GM23338 (cell line): ENCODE measurements around the gene CBARP. TPM values are rescaled to one million over a fixed set of nuclear protein-coding genes. Genes with fewer than 3 reads are reported as not detected.

Experiments
- ATAC-seq: fragments of 200-7000 bp; cut with Tn5 transposase; 3 replicates; pipeline ENCODE4 v1.9.1; 2020
- DNase-seq: peaks from one replicate; pipeline ENCODE4 v3.0.0-alpha.2; 2015; ENCODE audit warnings: low spot score
- H2AFZ ChIP-seq: fragments of 200-600 bp; sonication (generic); 2 replicates; pipeline ENCODE4 v1.8.0; 2016; ENCODE audit warnings: antibody characterized with exemption, mild to moderate bottlenecking, moderate library complexity
- H3F3A ChIP-seq: fragments of 200-600 bp; sonication (generic); replicated peaks from 2 replicates; pipeline ENCODE4 v1.8.0; 2017; ENCODE audit warnings: antibody characterized with exemption, mixed run types, low read depth
- H3K27ac ChIP-seq: fragments of 200-600 bp; sonication (generic); 2 replicates; pipeline ENCODE4 v1.6.1; 2016; ENCODE audit warnings: low read depth
- H3K27me3 ChIP-seq: fragments of 200-600 bp; sonication (generic); 2 replicates; pipeline ENCODE4 v1.8.0; 2016; ENCODE audit warnings: mild to moderate bottlenecking, mixed run types, moderate library complexity; ENCODE audit not compliant: insufficient read depth
- H3K36me3 ChIP-seq: fragments of 200-600 bp; sonication (generic); 2 replicates; pipeline ENCODE4 v1.8.0; 2016; ENCODE audit warnings: mild to moderate bottlenecking; ENCODE audit not compliant: insufficient read depth
- H3K4me1 ChIP-seq: fragments of 200-600 bp; sonication (generic); 2 replicates; pipeline ENCODE4 v1.8.0; 2016; ENCODE audit warnings: mild to moderate bottlenecking, moderate library complexity; ENCODE audit not compliant: insufficient read depth
- H3K4me2 ChIP-seq: fragments of 200-600 bp; sonication (generic); 2 replicates; pipeline ENCODE4 v1.7.1; 2017; ENCODE audit warnings: mixed run types
- H3K4me3 ChIP-seq: fragments of 200-600 bp; sonication (generic); 2 replicates; pipeline ENCODE4 v1.6.1; 2016; ENCODE audit warnings: mixed run types
- H3K79me2 ChIP-seq: fragments of 200-600 bp; sonication (generic); replicated peaks from 2 replicates; pipeline ENCODE4 v1.8.0; 2017; ENCODE audit warnings: mild to moderate bottlenecking; ENCODE audit not compliant: insufficient read depth
- H3K9me2 ChIP-seq: fragments of 200-600 bp; sonication (generic); 2 replicates; pipeline ENCODE4 v1.8.0; 2017; ENCODE audit not compliant: insufficient read depth
- H4K20me1 ChIP-seq: fragments of 200-600 bp; sonication (generic); replicated peaks from 2 replicates; pipeline ENCODE4 v1.8.0; 2017; ENCODE audit warnings: mild to moderate bottlenecking; ENCODE audit not compliant: insufficient read depth
- H3K27ac Mint-ChIP-seq: 2 replicates; pipeline ENCODE4 v1.8.0; 2020; ENCODE audit warnings: inconsistent platforms, mild to moderate bottlenecking, moderate library complexity, mixed read lengths
- H3K27me3 Mint-ChIP-seq: 3 replicates; pipeline ENCODE4 v1.8.0; 2022; ENCODE audit warnings: low read depth, mild to moderate bottlenecking, moderate library complexity, mixed read lengths, inconsistent platforms; ENCODE audit not compliant: insufficient read depth, poor library complexity
- H3K36me3 Mint-ChIP-seq: 3 replicates; pipeline ENCODE4 v1.8.0; 2021; ENCODE audit warnings: low read depth, mild to moderate bottlenecking, inconsistent platforms, moderate library complexity, mixed read lengths
- H3K4me1 Mint-ChIP-seq: 3 replicates; pipeline ENCODE4 v1.8.0; 2020; ENCODE audit warnings: mild to moderate bottlenecking, inconsistent platforms, mixed read lengths
- H3K4me3 Mint-ChIP-seq: 3 replicates; pipeline ENCODE4 v1.8.0; 2021; ENCODE audit warnings: moderate library complexity, mild to moderate bottlenecking, inconsistent platforms, mixed read lengths
- H3K9me3 Mint-ChIP-seq: 3 replicates; pipeline ENCODE4 v1.8.0; 2020; ENCODE audit warnings: moderate library complexity, mild to moderate bottlenecking, inconsistent platforms, mixed read lengths
- CREB1 ChIP-seq: fragments of 250-450 bp; sonication (Bioruptor Pico); IDR thresholded peaks from 2 replicates; pipeline ENCODE4 v1.5.0; 2020; ENCODE audit warnings: low read depth, mild to moderate bottlenecking, moderate library complexity
- ETS1 ChIP-seq: IDR thresholded peaks from 2 replicates; pipeline ENCODE4 v1.6.1; 2016; ENCODE audit warnings: antibody characterized with exemption
- EZH2 ChIP-seq: fragments of 200-600 bp; sonication (generic); IDR thresholded peaks from one replicate; pipeline ENCODE4 v1.8.0; 2017; ENCODE audit warnings: antibody characterized with exemption, mild to moderate bottlenecking, low read depth; ENCODE audit not compliant: unreplicated experiment
- EZH2phosphoT487 ChIP-seq: fragments of 200-600 bp; sonication (generic); IDR thresholded peaks from one replicate; pipeline ENCODE4 v1.8.1; 2018; ENCODE audit warnings: antibody characterized with exemption; ENCODE audit not compliant: unreplicated experiment
- NANOG ChIP-seq: IDR thresholded peaks from 2 replicates; pipeline ENCODE4 v1.6.1; 2016; ENCODE audit warnings: antibody characterized with exemption, borderline replicate concordance
- POLR2AphosphoS5 ChIP-seq: IDR thresholded peaks from 2 replicates; pipeline ENCODE4 v1.6.1; 2016; ENCODE audit warnings: antibody characterized with exemption, low read depth
- REST ChIP-seq: IDR thresholded peaks from one replicate; pipeline ENCODE4 v1.6.1; 2018; ENCODE audit warnings: antibody characterized with exemption; ENCODE audit not compliant: unreplicated experiment
- STAT1 ChIP-seq: IDR thresholded peaks from one replicate; pipeline ENCODE4 v1.6.1; 2016; ENCODE audit warnings: antibody characterized with exemption; ENCODE audit not compliant: unreplicated experiment
- ZNF114 ChIP-seq: fragments of 250-450 bp; sonication (Bioruptor Pico); IDR thresholded peaks from 2 replicates; pipeline ENCODE4 v1.5.0; 2020; ENCODE audit warnings: mild to moderate bottlenecking, moderate library complexity
- polyA plus RNA-seq: library from polyadenylated mRNA; unstranded; fragments of >200 nt; fragmentation: Nextera tagmentation; extraction: Ambion mirVana; gene quantifications from 2 replicates; pipeline ENCODE4 v1.2.1, GENCODE V29; 2016
- total RNA-seq: library from RNA; depleted of rRNA; stranded (reverse); fragments of >200 nt; shearing (Covaris generic); gene quantifications from 2 replicates; pipeline ENCODE4 v1.2.3, GENCODE V29; 2014
- TF ChIP-seq, protein P1 (sequence below), 2 experiments: fragments of 200-600 bp in 1 of 2; sonication (generic) in 1 of 2; conservative IDR thresholded peaks; 2 replicates each; pipeline versions ENCODE4 v1.5.1 to v1.6.1; 2016 to 2017; ENCODE audit warnings: antibody characterized with exemption in 2 of 2, low read depth in 2 of 2, mild to moderate bottlenecking in 2 of 2, moderate library complexity in 1 of 2
- TF ChIP-seq, protein P2 (sequence below): fragments of 250-450 bp; sonication (Bioruptor Pico); IDR thresholded peaks from 2 replicates; pipeline ENCODE4 v1.5.0; 2020; ENCODE audit warnings: mild to moderate bottlenecking, moderate library complexity

Gene CBARP
- total and polyA plus RNA-seq, 2 experiments from 2014 or later, result 2.0 to 14.1 TPM

DNA sequence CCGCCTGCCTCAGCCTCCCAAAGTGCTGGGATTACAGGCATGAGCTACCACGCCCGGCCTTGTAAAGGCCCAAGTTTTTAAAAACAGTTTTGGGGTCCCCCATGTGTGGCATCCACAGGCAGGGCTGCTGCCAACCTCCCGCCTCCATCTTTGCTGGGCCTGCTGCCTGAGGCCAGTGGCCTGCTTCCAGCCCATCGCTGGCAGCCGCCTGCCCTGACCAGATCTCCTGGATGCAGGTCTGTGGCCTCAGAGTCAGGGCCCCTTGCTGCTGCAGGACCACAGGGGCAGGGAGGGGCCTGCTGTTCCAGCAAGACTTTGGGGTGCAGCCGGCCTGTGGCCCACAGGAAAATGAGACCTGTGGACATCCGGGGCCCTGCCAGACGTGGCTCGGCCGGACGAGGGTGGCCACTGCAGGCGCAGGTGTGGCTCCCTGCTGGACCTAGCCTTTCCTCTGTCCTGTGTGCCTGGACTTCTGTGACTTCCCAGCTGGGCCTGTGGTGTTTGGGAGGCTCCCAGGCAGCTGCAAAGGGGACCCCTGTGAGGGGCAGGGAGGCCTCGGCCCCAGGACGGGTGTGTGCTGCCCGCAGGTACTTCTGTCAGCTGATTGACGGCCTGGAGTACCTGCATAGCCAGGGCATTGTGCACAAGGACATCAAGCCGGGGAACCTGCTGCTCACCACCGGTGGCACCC, 17.9 kb downstream of the CBARP start:
- Histone ChIP-seq H3K4me1 (peaks cover 11% of the 10 kb centered on the region; the same call in 1 of the 2 replicates), H3F3A (peaks cover 24% of the 10 kb centered on the region), H2AFZ (no peak overlapping the region), H3K36me3 (no peaks in the 10 kb centered on the region), H3K4me2 (no peak overlapping the region), H3K27ac (no peak overlapping the region), H3K9me2 (no peaks in the 10 kb centered on the region), H3K79me2 (peaks cover 48% of the 10 kb centered on the region), H3K4me3 (no peak overlapping the region), H3K27me3 (no peaks in the 10 kb centered on the region), H4K20me1 (peaks cover 21% of the 10 kb centered on the region; the same call in 1 of the 2 replicates)
- no peak for TF ChIP-seq ETS1
- TF ChIP-seq POLR2AphosphoS5, result no peak
- no peak for TF ChIP-seq STAT1
- no peak for TF ChIP-seq REST
- TF ChIP-seq ZNF114, result no peak
- no peak for TF ChIP-seq EZH2phosphoT487
- TF ChIP-seq NANOG, result no peak
- no peak for TF ChIP-seq CREB1
- TF ChIP-seq, protein P1, sequence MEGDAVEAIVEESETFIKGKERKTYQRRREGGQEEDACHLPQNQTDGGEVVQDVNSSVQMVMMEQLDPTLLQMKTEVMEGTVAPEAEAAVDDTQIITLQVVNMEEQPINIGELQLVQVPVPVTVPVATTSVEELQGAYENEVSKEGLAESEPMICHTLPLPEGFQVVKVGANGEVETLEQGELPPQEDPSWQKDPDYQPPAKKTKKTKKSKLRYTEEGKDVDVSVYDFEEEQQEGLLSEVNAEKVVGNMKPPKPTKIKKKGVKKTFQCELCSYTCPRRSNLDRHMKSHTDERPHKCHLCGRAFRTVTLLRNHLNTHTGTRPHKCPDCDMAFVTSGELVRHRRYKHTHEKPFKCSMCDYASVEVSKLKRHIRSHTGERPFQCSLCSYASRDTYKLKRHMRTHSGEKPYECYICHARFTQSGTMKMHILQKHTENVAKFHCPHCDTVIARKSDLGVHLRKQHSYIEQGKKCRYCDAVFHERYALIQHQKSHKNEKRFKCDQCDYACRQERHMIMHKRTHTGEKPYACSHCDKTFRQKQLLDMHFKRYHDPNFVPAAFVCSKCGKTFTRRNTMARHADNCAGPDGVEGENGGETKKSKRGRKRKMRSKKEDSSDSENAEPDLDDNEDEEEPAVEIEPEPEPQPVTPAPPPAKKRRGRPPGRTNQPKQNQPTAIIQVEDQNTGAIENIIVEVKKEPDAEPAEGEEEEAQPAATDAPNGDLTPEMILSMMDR (conservative IDR thresholded peaks at IDR 0.05; ENCODE audit: low read depth in 2 of 2), result no peak
- TF ChIP-seq EZH2, result no peak
- TF ChIP-seq, protein P2, sequence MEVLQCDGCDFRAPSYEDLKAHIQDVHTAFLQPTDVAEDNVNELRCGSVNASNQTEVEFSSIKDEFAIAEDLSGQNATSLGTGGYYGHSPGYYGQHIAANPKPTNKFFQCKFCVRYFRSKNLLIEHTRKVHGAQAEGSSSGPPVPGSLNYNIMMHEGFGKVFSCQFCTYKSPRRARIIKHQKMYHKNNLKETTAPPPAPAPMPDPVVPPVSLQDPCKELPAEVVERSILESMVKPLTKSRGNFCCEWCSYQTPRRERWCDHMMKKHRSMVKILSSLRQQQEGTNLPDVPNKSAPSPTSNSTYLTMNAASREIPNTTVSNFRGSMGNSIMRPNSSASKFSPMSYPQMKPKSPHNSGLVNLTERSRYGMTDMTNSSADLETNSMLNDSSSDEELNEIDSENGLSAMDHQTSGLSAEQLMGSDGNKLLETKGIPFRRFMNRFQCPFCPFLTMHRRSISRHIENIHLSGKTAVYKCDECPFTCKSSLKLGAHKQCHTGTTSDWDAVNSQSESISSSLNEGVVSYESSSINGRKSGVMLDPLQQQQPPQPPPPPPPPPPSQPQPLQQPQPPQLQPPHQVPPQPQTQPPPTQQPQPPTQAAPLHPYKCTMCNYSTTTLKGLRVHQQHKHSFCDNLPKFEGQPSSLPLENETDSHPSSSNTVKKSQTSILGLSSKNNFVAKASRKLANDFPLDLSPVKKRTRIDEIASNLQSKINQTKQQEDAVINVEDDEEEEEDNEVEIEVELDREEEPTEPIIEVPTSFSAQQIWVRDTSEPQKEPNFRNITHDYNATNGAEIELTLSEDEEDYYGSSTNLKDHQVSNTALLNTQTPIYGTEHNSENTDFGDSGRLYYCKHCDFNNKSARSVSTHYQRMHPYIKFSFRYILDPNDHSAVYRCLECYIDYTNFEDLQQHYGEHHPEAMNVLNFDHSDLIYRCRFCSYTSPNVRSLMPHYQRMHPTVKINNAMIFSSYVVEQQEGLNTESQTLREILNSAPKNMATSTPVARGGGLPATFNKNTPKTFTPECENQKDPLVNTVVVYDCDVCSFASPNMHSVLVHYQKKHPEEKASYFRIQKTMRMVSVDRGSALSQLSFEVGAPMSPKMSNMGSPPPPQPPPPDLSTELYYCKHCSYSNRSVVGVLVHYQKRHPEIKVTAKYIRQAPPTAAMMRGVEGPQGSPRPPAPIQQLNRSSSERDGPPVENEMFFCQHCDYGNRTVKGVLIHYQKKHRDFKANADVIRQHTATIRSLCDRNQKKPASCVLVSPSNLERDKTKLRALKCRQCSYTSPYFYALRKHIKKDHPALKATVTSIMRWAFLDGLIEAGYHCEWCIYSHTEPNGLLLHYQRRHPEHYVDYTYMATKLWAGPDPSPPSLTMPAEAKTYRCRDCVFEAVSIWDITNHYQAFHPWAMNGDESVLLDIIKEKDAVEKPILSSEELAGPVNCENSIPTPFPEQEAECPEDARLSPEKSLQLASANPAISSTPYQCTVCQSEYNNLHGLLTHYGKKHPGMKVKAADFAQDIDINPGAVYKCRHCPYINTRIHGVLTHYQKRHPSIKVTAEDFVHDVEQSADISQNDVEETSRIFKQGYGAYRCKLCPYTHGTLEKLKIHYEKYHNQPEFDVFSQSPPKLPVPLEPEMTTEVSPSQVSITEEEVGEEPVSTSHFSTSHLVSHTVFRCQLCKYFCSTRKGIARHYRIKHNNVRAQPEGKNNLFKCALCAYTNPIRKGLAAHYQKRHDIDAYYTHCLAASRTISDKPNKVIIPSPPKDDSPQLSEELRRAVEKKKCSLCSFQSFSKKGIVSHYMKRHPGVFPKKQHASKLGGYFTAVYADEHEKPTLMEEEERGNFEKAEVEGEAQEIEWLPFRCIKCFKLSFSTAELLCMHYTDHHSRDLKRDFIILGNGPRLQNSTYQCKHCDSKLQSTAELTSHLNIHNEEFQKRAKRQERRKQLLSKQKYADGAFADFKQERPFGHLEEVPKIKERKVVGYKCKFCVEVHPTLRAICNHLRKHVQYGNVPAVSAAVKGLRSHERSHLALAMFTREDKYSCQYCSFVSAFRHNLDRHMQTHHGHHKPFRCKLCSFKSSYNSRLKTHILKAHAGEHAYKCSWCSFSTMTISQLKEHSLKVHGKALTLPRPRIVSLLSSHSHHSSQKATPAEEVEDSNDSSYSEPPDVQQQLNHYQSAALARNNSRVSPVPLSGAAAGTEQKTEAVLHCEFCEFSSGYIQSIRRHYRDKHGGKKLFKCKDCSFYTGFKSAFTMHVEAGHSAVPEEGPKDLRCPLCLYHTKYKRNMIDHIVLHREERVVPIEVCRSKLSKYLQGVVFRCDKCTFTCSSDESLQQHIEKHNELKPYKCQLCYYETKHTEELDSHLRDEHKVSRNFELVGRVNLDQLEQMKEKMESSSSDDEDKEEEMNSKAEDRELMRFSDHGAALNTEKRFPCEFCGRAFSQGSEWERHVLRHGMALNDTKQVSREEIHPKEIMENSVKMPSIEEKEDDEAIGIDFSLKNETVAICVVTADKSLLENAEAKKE, result no peak
- Mint-ChIP-seq H3K27ac (no peak overlapping the region), H3K9me3 (no peaks in the 10 kb centered on the region), H3K27me3 (peaks cover 13% of the 10 kb centered on the region), H3K4me3 (no peak overlapping the region), H3K4me1 (peaks cover 14% of the 10 kb centered on the region), H3K36me3 (peaks cover 2% of the 10 kb centered on the region; the same call in 1 of the 3 replicates)
- ATAC-seq (no peak), DNase-seq (no peak)
